GM19463 (cell line): Measurements from ENCODE around the gene VPS26A.

Experiments
- ATAC-seq: cut with Tn5 transposase; IDR thresholded peaks from one replicate; pipeline ENCODE4 v1.9.1; 2021; ENCODE audit warnings: mild to moderate bottlenecking, moderate library complexity; ENCODE audit not compliant: unreplicated experiment

The VPS26A gene

DNA sequence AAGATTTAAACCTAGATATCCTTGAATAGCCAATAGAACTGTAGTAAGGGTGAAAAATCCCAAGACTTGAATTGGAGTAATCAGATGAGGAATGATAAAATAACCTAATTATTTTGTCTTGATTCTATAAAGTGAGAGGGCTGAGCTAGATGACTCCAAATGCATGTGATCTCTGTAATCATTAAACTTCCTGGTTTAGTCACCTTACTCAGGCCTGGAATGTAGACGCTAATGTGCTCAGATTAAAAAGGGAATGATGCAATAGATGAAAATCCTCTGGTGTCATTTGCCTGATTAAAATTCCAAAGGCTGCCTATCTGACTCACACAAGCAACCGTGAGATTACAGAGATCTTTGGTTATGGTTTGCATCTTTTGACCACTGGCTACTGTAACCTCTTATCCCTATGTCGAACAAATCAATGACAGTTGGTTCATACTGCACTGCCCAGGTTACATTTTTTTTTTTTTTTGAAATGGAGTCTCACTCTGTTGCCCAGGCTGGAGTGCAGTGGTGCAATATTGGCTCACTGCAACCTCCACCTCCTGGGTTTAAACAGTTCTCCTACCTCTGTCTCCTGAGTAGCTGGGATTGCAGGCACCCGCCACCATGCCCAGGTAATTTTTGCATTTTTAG lies 93.3 kb downstream of the VPS26A start:
- no peak for ATAC-seq

DNA sequence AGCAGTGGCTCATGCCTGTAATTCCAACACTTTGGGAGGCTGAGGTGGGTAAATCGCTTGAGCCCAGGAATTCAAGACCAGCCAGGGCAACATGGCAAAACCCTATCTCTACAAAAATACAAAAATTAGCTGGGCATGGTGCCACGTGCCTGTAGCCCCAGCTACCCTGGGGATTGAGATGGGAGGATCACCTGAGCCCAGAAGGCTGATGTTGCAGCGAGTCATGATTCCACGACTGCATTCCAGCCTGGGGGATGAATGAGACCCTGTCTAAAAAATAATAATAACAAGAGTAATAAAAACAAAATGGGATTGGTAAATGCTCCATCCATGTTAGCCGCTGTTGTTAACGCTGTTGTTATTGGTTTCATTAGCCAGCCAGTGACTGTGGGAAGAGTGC lies 94.9 kb downstream of the VPS26A start:
- ATAC-seq = no peak

DNA sequence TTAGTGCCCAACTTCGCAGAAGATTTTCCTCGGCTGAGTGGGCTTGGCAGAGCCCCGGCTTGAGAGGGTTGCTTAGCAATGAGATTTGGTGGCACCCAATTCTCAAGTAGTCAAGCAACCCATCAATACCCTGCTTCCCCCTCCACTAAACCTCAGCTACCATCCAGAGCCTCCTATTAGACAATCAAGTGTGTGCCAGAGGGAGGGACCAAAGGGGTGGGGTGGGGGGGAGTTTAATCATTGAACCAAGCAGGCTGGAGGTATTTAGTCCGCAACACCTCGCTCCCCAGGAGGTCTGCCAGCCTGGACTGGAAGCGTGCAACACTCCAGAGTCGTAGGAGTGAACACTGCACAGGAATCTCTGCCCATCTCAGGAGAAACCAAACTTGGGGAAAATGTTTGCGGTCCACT lies 96.1 kb downstream of the VPS26A start, which contains the start of gene HKDC1:
HKDC1 (plus strand) TSS at position 292 of the 411 bp plus-strand sequence; CDS start at position 396, 104 bp downstream.
- no peak for ATAC-seq

DNA sequence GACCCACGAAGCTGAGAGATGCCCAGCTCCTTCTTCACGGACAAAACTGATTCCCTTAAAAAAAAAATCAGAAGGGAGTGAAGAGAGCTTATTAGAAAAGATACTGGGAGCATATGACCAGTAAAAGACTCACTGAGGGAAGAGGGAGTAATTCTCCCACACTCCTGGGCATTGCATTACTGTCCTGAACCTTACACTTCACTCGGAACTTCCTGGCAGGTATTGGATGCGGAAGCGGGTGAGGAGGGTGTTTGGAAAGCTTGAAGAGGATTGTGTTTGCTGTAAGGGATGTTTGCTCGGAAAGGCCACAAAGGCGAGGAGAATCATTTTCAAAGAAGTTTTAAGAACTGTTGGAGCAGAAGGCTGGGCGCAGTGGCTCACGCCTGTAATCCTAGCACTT lies 96.5 kb downstream of the VPS26A start:
- no peak for ATAC-seq
